ENCODE results near the gene PLSCR3. TPM values are rescaled to one million over a fixed set of nuclear protein-coding genes. Genes with fewer than 3 reads are reported as not detected.

Gene PLSCR3
- total and polyA plus RNA-seq, 7 donors: 13.9 to 20.5 (median 16.2) TPM

DNA sequence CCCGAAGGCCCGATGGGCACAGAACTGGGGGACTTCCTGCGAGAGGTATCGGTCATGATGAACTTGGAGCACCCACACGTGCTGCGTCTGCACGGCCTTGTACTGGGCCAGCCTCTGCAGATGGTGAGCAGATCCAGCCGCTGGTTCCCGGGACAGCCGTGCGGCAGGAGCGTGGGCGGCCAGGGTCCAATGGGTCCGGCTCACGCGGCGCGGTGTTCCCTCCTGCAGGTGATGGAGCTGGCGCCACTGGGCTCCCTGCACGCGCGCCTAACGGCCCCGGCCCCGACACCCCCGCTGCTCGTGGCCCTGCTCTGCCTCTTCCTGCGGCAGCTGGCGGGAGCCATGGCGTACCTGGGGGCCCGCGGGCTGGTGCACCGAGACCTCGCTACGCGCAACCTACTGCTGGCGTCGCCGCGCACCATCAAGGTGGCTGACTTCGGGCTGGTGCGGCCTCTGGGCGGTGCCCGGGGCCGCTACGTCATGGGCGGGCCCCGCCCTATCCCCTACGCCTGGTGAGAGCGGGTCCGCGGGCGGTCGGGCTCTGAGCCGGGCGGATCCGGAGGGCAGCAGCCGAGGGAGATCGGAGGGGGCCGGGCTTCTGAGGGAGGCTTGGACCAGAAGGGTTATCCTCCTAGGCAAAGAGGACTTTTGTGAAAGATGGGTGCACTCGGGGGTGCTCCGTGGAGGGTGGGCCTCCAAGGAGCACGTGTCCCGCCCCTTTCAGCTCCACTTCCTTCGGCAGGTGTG, 10.4 kb downstream of the PLSCR3 start:
- Histone ChIP-seq H3K9me3 (no peaks in the 10 kb centered on the region), H3K36me3 (ENCODE audit: insufficient read depth in 1 of 2, low read depth in 1 of 2) (peaks cover 0 to 27% of the 10 kb centered on the region in 2 donors), H3K4me1 (peaks cover 24% of the 10 kb centered on the region), H3K4me3 (peak overlapping the region; percentile 52), H3K27ac (no peak overlapping the region), H3K27me3 (ENCODE audit: insufficient read depth in 3 of 3, low read length in 2 of 3) (peaks cover 0 to 2% (median 0%) of the 10 kb centered on the region in 3 donors)
- DNase-seq (peak; percentile 52 to 60), ATAC-seq (peak in 3 of 4 donors; percentile 35 to 60 (median 39))
- intact Hi-C loops (cut with DNase I): no loop called here
- WGBS, 3 donors: 9 to 36% (median 17%) methylated on average over 60 to 65 of the region's 65 CpGs
- TF ChIP-seq, protein P1, sequence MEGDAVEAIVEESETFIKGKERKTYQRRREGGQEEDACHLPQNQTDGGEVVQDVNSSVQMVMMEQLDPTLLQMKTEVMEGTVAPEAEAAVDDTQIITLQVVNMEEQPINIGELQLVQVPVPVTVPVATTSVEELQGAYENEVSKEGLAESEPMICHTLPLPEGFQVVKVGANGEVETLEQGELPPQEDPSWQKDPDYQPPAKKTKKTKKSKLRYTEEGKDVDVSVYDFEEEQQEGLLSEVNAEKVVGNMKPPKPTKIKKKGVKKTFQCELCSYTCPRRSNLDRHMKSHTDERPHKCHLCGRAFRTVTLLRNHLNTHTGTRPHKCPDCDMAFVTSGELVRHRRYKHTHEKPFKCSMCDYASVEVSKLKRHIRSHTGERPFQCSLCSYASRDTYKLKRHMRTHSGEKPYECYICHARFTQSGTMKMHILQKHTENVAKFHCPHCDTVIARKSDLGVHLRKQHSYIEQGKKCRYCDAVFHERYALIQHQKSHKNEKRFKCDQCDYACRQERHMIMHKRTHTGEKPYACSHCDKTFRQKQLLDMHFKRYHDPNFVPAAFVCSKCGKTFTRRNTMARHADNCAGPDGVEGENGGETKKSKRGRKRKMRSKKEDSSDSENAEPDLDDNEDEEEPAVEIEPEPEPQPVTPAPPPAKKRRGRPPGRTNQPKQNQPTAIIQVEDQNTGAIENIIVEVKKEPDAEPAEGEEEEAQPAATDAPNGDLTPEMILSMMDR (IDR thresholded peaks at IDR 0.05): no peak

- DNase-seq (no peak), ATAC-seq (no peak)
- Histone ChIP-seq H3K27me3 (ENCODE audit: insufficient read depth in 3 of 3, low read length in 2 of 3) (peaks cover 0 to 2% (median 0%) of the 10 kb centered on the region in 3 donors), H3K4me1 (peaks cover 24% of the 10 kb centered on the region), H3K4me3 (peak overlapping the region; percentile 52), H3K27ac (no peak overlapping the region), H3K36me3 (ENCODE audit: insufficient read depth in 1 of 2, low read depth in 1 of 2) (peaks cover 0 to 22% of the 10 kb centered on the region in 2 donors), H3K9me3 (no peaks in the 10 kb centered on the region)
- TF ChIP-seq, protein P1 (IDR thresholded peaks at IDR 0.05): no peak
- WGBS, 3 donors: 74 to 76% (median 74%) methylated on average over 11 of the region's 11 CpGs
- intact Hi-C loops (cut with DNase I): no loop called here
Observed at GRCh38 chr17:7383371-7383741, 11.0 kb downstream of the PLSCR3 start.

- intact Hi-C loops (cut with DNase I): no loop called here
- ATAC-seq: no peak
- peaks cover 0 to 2% (median 0%) of the 10 kb centered on the region in 3 donors for H3K27me3 ChIP-seq (ENCODE audit: insufficient read depth in 3 of 3, low read length in 2 of 3)
- no peak overlapping the region for H3K4me3 ChIP-seq
- 82 to 87% (median 87%) methylated on average over 10 of the region's 10 CpGs for WGBS, 3 donors
- no peak for DNase-seq
- TF ChIP-seq, protein P1 (IDR thresholded peaks at IDR 0.05): no peak
- no peak overlapping the region for H3K27ac ChIP-seq
- peaks cover 24% of the 10 kb centered on the region for H3K4me1 ChIP-seq
- no peaks in the 10 kb centered on the region for H3K9me3 ChIP-seq
- H3K36me3 ChIP-seq (ENCODE audit: insufficient read depth in 1 of 2, low read depth in 1 of 2): peaks cover 0 to 17% of the 10 kb centered on the region in 2 donors
Observed at GRCh38 chr17:7382901-7383300, 11.4 kb downstream of the PLSCR3 start.

DNA sequence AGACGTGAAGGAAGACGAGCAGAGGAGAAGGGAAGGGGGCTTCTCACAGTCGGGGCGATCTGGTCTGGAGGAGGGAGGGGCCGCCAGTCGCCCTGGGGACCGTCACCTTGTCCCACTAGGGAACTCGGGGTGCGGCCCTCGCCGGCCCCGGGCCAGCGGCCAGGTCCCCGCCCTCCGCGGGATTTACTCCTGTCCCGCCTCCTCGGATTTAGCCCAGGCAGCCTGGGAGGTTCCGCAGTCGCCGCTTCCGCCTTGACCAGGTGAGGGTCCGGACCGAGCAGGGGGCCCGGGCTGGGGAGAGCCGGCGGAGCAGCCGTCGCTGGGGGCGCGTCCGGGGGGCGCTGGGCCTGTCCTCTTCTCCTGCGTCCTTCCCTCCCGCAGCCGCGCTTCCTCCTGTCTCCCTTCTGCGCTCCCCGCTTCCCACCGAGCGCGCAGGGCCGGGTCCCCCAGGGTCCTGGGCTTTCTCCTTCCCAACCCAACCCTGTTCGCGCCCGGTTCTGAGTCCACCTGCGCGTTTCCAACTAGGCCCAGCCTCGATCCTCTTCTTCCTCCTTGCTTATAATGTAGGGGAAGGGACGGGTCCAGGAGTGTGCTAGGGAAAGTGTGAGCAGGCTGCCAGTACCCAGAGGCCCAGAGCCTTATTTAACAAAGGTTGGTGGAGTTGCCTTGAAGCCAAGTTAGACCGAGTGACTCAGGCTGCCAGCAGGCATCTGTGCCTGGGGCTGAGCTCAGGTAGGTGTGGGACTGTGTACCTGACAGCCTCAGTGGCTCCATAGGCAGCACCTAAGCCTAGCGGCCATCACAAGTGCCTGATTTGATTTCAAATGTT, 13.3 kb downstream of the PLSCR3 start, which contains the start of gene TNK1:
Gene TNK1 (plus strand): TSS at position 235 of the 829 bp plus-strand sequence. CDS start 1,838 bp downstream, outside the sequence.
- Histone ChIP-seq H3K4me3 (peak within 1 kb of the TSS; percentile 71), H3K27me3 (ENCODE audit: insufficient read depth in 3 of 3, low read length in 2 of 3) (peaks cover 0 to 2% (median 0%) of the 10 kb centered on the region in 3 donors), H3K9me3 (no peaks in the 10 kb centered on the region), H3K36me3 (ENCODE audit: insufficient read depth in 1 of 2, low read depth in 1 of 2) (peaks cover 0 to 7% of the 10 kb centered on the region in 2 donors), H3K4me1 (peaks cover 24% of the 10 kb centered on the region), H3K27ac (peak within 1 kb of the TSS; percentile 82)
- TF ChIP-seq, protein P1 (IDR thresholded peaks at IDR 0.05): no peak
- DNase-seq (peak; percentile 32 to 67), ATAC-seq (peak; percentile 40 to 80 (median 73))
- 6 to 10% (median 9%) methylated on average over 30 to 52 of the region's 52 CpGs for WGBS, 3 donors
- intact Hi-C loops (cut with DNase I): no loop called here
